Dermis blood vessel endothelial cell (primary cell): ENCODE results near the gene LHPP. TPM values are rescaled to one million over a fixed set of nuclear protein-coding genes. Genes with fewer than 3 reads are reported as not detected.

ENCODE experiments used
- DNase-seq: peaks from one replicate; pipeline ENCODE4 v3.0.0; 2010
- total RNA-seq: library from RNA; depleted of rRNA; stranded (reverse); fragments of >200 nt; gene quantifications from 2 replicates; pipeline ENCODE4 v1.2.3, GENCODE V29; 2014

The LHPP gene
- total RNA-seq, 1 donor from 2014 or later: 4.9 TPM

DNA sequence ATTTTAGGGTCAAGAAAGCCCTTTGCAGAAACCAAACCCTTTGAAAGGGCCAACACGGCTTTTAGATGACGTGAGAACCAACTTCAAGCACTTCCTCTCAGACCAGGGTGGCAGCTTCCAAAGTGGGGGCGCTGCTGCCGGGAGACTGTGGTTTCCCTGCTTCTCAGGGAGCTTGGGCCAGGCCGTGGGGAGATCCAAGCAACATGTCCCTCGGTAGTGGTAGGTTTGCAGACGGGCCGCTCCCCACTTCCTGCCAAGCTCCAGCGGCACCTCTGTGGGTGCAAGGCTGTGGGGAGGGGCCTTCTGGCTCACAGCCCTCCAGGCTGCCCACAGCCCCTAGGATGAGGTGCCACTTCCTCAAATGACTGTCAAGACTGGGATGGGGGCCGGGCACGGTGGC, 150.1 kb downstream of the LHPP start:
- DNase-seq: no peak

DNA sequence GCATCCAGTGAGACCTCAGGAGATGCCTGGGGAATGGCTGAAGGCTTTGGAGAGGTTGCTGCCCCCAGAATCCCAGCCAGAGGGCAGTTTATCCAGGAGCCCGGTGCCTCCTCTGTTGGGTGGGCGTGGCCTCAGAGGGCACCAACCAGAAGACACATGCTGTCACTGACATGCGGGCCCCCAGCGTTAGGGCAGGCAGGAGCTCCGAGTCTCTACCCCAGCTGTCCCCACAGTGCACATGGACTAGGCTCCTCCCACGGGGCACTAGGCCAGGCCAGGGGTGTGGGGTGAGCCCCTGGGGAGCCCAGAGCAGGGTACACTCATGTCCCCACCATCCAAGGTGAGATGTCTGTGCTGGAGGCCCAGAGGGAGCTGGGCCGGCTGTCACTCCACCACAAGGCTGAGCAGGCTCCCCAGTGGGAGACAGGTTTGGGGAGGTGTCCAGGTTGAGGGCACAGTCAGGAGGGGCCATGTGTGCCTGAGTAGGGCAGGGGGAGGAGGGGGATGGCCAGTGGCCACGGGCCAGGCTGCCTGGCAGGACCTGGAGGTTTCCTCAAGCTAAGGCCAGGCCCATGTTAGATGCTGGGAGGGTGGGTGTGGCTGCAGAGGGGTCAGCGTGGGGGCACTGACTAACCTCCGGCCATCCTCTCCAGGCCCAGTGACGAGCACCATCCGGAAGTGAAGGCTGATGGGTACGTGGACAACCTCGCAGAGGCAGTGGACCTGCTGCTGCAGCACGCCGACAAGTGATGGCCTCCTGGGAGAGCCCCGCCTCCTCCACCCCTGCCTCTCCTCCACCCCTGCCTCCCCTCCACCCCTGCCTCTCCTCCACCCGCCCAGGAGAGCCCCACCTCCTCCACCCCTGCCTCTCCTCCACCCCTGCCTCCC, 151.2 kb downstream of the LHPP start:
- peak; percentile 65 for DNase-seq

DNA sequence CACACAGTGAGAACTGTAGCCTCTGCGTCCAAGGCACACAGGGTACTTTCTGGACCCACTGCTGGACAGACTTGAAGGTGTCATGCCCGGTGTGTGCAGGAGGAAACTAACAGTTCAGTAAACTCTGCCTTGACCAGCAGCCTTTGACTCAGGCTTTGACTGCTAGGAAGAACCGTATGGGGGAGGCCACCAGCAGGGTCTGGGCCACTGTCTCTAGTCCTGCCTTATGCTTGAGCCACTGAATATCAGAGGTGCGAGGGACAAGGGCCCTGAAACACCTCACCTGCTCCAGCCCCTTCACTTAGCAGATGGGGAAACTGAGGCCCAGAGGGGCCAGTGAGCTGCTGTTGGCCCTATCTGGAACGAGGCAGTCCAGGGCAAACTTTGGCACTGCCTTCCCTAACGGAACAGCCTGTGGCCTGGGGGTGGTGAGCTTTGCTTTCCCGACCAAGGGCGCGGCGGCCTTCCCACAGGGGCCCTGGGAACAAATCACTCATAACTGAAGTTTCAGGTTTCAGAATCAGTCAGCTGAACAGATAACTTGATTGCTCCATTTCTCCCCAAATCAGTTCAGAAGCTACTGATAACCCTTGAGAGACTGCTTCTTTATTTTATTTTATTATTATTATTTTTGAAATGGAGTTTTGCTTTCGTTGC, 152.5 kb downstream of the LHPP start:
- no peak for DNase-seq

DNA sequence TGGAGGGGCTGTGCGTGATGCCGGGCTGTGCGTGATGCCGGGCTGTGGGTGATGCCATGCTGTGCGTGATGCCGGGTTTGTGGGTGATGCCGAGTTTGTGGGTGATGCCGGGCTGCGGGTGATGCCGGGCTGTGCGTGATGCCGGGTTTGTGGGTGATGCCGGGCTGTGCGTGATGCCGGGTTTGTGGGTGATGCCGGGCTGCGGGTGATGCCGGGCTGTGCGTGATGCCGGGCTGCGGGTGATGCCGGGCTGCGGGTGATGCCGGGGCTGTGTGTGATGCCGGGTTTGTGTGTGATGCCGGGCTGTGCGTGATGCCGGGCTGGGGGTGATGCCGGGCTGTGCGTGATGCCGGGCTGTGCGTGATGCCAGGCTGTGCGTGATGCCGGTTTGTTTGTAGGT, 153.6 kb downstream of the LHPP start:
- DNase-seq: no peak

DNA sequence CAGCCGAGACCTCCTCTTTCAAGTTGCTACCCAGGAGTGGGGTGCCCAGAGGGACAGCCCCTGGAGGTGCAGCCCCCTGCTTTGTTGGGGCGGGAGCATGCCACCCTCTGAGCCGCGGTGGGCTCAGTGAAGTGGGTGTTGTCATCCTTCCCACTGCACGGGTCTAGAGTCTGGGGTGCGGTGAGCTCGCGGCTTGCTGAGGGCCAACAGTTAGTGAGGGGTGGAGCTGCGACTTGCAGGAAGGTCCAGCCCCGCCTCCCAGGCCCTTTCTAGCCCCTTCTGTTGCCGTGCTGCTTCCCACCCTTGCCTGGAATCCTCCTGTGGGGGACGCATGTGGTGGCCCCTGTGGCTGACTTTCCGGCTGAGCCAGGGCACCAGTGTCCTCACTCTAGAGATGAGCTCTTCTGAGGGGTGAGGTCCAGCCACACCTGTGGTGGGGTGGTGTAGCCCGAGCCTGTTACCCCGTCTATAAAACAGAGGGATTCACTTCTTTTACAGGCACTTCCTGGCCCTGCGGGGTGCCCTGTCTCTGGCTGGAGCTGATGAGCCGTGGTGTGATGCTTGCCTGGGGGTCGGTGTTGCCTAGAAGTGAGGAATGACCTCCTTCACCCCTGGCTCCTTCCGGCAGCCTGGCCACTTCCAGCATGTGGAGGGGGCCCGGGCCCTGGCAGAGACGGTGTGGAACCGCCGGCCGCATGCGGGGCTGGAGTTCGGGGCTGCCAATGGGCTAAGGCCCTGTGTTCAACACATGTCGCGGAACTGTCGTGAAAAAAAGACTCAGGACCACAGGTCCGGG, 154.6 kb downstream of the LHPP start:
- DNase-seq: no peak

DNA sequence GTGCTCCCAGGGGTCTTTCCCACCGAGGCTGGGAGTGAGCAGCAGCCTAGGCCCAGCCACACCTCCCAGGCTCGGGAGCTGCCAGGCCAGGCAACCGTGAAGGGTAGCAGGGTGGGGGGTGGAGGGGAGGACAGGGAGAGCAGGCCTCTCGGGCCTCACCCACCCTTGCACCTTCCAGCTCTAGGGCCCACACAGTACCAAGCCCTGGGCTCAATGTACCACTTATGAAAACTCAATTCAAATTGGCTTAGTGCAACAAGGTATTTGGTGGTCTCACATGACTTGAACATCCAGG, 155.2 kb downstream of the LHPP start:
- DNase-seq: no peak

DNA sequence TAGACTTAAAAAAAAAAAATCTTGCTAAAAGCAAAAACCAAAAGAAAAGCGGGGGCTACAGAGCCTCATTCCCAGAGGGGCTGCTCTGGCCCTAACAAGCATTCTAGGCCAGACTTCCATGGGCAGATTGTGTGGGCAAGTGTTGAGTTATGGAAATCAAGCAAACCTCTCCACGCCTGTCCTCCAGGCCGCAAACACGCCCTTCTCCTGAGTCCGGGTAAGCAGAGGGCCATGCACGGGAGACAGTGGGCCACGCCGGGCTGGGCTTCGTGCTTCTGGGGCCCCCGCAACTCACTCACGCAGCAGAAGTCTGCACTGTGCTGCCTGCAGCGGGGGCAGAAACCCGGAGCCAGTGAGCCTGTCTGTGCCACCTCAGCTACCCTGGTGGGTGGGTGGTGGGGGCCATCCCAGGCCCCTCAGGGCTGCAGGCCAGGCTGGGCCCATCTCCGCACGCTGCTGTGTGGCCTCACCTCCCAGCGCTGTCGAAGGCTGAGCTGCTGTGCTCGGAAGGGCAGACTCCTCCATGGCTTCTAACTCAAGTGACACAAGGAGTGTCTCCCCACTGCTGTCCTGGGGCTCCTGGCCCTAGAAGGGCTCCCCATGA, 156.9 kb downstream of the LHPP start:
- no peak for DNase-seq

DNA sequence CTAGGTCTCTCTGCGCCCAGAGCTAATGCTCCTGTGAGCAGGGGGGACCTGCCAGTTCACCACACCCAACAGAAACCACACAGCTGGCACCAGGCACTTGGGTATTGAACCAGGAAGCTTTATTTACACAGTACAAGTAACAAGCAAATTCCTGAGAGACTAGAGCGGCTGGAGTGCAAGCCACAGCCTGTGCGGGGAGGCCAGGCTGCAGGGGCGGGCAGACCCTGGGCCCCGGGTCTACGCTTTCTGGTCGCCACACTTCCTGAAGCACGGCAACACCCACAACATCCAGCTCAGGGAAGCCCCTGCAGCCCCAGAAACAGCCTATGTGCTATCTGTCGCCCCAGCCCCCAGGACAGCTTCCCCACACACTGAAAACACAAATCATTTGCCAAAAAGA, 157.6 kb downstream of the LHPP start:
- DNase-seq: no peak

DNA sequence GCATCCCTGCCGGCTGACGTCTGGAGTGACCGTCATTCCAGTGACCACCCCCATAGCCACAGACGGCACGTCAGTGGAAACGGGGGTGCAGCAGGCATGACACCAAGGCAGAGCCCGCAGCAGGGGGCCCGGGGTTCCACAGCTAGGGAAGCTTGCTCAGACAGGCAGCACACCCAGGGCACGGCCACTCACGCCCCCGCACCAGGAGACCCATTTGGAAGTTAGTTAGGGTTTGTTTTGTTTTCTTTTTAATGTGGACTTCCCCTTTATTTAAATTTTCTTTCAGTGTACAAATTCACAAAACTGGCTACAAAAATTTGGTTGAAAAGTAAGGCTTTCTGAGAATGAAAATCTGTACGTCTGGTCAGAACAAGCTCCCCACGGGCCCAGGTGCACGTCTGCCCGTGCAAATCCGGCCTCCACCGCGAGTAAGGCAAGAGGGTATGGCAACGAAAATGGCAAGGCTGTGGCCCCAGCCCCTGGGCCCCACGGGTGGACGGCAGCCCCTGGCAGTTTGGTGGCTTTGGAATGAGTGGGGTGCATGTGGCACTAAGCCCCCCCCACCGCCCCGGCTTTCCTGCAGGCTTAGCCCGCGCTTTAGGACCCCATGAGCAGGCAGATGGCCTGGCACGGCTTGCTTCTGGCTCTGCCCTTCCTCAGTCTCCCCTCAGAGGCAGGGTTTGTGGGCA, 158.3 kb downstream of the LHPP start:
- DNase-seq: no peak

DNA sequence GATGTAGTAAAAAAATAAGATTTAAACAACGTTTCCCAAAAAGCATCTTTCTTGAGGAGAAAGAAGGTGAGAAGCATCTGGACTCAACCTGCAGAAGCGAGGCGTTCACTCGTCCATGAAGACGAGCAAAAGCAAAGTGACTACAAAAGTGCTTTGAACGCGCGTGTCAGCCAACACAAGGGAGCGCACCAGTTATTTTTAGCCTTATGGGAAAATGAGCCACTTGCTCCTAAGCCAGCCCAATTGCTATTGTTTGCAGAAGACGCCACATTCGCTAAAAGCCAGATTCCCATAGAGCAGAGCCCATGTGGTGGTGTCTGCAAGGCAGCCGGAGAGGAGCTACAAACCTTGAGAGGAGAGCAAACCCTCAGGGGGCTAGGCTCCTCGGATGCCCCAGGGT, 160.0 kb downstream of the LHPP start:
- no peak for DNase-seq

DNA sequence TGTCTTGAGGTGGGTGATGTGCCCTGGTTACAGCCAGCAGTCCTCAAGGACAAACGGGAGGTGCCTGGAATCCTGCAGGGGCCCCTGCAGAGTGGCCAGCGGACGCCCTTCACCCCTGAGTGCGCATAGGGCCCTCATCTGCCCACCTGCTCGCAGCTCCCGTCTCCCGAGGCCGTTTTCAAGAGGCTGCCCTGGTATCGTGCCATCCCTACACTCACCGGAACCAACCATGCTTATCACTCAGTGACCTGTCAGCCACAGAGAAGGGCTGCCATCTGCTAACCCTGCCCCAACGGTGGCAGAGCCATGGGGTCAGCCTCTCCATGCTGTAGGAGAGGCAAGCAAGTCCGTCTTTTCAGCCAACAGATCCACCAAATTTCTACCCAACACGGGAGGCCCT, 160.5 kb downstream of the LHPP start:
- DNase-seq: no peak

DNA sequence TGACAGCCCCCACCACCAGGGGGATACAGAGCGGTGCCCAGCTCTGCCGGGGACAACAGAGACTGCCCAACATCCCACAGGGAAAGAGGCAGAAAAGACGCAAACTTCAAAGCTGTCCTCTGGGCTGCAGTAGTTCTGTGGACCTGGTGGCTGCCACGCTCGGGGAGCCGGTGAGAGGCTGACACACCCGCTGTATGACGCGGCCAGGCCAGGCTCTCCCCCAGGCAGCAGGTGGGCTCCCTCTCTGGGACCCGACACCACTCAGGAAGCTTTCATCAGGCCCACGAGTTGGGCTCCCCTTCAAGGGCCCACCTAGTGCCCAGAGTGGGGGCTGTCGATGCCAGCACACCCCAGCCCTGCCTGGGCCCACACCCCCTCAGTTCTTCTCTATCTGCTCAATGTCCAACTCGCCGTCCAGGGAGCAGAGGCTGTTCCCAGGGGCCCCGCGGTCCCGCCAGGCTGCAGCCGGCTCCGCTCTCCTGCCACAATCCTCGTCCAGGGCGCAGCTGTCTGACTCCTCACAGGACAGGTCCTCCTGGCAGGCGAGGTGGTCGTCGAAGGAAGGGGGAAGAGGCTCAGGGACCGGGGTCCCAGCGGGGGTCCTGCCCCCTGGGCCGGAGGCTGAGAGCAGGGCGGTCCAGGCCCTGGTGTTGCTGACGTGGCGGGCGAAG, 161.4 kb downstream of the LHPP start:
- DNase-seq: no peak

DNA sequence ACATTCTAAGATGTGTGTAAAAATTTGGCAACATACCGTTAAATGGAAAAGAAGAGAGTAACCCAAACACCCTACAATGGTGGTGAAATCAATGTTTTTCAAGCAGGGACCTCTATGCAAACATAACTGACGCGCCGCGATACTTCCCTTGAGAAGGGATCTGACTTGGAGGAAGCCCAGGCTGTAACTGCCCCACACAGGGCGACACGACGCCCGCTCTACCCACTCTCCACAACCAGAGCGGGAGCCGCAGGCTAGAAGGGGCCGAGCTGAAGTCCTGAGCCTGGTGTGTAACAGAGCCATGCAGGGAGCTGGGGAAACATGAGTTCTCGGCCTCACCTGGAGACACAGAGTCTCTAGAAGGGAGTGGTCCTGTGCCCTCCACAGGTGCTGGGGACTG, 162.4 kb downstream of the LHPP start:
- DNase-seq: no peak

DNA sequence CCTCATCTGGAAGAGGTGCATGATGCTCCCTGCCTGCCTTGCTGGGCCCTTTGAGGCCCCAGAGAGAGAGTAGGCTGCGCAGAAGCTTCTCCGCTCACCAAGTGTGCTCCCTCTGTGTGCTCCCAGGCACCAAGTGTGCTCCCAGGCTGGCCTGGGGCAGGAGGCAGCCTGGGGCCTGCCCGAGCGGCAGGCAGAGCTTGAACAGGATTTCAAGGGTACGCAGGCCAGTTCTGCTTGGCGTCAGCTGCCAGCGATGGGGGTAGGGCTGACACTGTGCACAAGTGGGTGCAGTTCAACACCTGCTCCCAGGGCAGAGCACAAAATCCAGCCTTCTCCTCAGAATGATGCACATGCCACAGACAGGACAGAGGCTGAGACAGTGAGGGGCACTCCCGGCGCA, 162.8 kb downstream of the LHPP start:
- DNase-seq: no peak

DNA sequence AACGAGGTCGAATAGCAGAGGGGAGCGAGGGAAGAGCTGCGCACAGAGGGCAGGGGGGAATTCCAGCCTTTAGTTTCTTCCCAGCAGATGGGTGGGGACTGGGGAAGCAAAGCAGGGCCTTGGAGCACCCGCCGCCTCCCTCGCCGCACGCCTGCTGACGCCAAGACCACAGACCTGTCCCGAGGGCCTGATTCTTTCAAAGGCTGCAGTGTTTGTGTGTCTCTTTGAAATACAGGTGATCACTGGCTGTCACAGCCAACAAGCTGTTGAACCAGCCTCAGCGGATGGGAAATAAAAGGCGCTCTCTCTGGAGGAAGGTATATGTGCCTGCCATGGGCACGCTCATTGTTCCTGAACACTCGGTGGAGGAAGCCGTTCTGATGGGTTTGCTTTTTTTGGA, 163.3 kb downstream of the LHPP start:
- no peak for DNase-seq

DNA sequence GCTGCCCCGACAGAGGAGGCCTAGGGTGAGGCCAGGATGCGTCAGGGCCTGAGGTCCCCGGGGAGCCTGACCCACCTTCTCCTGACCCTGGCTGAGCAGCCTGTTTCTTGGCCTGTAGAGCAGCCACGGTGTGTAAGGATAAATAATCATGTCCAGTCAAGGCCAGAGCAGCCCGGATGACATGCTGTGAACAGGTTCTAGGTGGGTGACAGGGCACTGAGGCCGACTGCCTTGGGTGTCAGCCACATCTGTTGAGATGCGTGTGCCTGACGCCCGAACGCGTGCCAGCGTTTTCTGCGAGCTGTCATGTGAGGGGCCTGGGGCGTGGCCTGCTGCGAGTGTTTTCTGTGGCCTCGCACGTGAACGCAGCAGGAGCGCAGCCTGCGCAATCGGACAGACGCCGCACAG, 164.2 kb downstream of the LHPP start:
- no peak for DNase-seq

DNA sequence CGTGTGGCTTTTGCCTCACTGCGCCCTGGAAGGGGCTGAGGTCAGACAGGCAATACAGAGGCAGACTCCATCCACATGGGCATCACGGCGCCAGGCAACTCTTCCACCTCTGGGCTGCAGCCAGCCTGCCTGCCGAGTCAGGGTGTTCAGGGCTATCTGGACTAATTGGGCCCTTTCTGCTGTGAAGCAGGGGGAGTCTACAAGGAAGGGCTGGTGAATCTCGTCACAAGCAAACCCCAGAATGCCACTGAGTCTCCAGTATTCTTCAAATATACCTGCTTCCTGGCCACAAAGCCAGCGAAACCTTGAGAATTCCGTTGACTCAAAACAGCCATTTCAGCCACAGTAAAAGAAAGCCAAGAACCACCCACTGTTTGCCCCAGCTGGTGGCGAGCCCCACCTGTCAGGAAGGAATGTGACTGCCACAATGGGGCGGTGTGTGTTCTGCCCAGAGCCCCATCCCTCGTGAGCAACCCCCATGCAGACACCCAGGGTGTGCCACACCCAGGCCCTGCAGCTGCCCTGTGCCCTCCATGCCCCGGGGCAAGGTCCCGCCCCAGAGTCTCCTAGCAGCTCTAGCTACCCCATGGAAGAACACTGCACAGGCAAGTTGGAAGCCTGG, 165.2 kb downstream of the LHPP start:
- no peak for DNase-seq

DNA sequence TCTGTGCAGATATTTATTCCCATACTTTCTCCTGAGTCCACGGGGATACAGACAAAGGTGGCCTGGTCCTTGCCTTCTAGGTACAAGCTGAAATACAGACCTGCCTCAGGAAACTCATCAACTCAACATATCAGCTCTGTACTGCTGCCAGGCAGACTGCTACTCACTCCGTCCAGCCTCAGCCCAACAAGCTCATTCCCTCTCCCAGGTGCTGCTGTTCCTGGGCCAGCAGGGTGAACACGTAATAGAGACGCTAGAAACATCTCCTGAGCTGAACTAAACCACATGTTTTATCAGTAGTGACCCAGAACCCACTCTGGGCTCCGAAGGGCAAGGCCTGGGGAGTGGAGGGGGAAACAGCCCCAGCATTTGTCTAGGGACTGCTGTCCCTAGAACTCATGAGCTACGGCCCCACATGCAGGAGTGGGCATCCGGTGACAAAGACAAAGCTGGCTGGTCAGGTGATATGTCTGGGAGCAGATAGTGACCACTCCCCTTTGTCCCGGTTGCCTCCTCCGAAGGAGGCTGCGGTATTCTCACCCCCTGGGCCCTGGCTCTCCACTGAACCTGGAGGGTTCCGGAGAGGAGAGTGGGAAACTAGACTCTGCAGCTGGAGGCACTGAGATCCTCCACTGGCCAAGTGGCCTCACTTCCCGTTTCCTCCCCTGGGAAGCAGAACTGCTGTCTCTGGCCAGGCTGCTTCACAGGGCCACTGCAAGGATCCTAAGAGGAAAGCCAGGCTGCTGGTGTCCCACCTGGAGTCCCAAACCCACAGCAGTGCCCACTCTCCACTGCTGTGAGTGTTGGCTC, 166.4 kb downstream of the LHPP start:
- DNase-seq: peak; percentile 33

DNA sequence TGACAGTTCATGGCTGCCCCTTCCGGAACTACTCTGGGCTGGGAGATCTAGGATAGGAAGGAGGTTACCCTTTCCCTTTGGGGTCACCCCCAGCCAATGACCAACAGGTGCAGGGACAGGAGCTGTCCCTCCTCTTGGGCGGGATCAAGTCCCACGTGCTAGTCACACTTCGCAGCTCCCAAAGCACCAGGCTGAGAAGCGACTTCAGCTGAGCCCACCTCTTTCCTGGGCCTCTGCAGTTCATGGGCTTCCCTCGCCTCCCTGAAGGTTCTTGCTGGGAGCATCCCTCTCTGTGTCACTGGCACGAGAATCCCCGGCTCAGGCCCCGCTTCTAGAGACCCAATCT, 167.0 kb downstream of the LHPP start:
- no peak for DNase-seq

DNA sequence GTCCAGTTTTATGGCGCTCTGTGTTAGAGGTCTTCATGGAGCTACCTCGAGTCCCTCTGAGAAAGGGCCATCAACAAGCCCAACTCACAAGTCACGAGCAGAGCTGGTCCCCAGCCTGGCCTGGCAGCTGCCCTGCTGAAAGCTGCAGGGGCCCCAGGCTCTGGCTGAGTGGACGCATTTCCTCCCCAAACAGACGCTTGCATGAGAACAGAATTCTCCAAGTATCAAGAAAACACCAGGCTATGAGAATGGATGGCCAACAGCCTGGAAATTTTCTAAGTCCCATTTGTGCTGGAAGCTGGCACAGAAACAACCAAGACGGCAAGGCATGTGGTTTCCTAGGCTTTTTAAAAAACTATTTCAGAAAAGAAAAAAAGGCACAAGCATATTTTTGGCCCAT, 167.8 kb downstream of the LHPP start:
- DNase-seq: no peak

DNA sequence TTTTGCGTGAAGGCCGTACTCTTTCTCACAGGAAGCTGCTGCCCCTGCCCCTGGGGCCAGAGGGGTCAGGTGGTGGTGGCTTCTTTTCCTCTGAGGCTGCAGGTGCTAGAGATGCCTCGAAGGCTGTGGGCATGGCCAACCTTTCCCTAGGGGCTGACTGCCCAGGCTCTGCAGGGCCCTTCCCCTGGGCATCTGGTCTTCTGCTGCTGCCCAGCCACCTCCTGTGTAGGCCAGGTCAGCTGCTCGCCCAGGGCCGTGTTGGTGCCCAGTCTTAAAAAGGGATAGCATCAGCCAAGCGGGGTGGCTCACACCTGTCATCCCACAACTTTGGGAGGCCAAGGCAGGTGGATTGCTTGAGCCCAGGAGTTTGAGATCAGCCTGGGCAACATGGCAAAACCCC, 168.2 kb downstream of the LHPP start:
- no peak for DNase-seq
